Glutamatergic neuron (in vitro differentiated cells): Measurements from ENCODE around the gene TP53BP2. TPM values are rescaled to one million over a fixed set of nuclear protein-coding genes. Genes with fewer than 3 reads are reported as not detected.

Source experiments
- DNase-seq: peaks from one replicate; pipeline ENCODE4 v3.0.0; 2022
- H3K27ac Mint-ChIP-seq: one replicate; pipeline ENCODE4 v1.8.0; 2020; ENCODE audit warnings: mild to moderate bottlenecking, mixed read lengths, inconsistent platforms; ENCODE audit not compliant: unreplicated experiment
- H3K27me3 Mint-ChIP-seq: one replicate; pipeline ENCODE4 v1.8.0; 2020; ENCODE audit warnings: mild to moderate bottlenecking, moderate library complexity, mixed read lengths, inconsistent platforms; ENCODE audit not compliant: unreplicated experiment
- H3K36me3 Mint-ChIP-seq: one replicate; pipeline ENCODE4 v1.8.0; 2020; ENCODE audit warnings: mild to moderate bottlenecking, mixed read lengths, inconsistent platforms; ENCODE audit not compliant: unreplicated experiment
- H3K4me1 Mint-ChIP-seq: one replicate; pipeline ENCODE4 v1.8.0; 2020; ENCODE audit warnings: mild to moderate bottlenecking, low read depth, mixed read lengths, inconsistent platforms; ENCODE audit not compliant: unreplicated experiment
- H3K4me3 Mint-ChIP-seq: one replicate; pipeline ENCODE4 v1.8.0; 2020; ENCODE audit warnings: mild to moderate bottlenecking, mixed read lengths, inconsistent platforms; ENCODE audit not compliant: unreplicated experiment
- H3K9me3 Mint-ChIP-seq: one replicate; pipeline ENCODE4 v1.8.0; 2020; ENCODE audit warnings: mild to moderate bottlenecking, moderate library complexity, mixed read lengths, inconsistent platforms; ENCODE audit not compliant: unreplicated experiment
- total RNA-seq: library from RNA; stranded (reverse); fragmentation: NEBNext Ultra II Directional; extraction: Animal tissue kit (Norgen Biotek cat#: 25700); gene quantifications from one replicate; pipeline ENCODE4 v1.2.1, GENCODE V29; 2021; ENCODE audit not compliant: unreplicated experiment
- TF ChIP-seq, protein P1 (sequence below): fragments of 200-600 bp; sonication (generic); IDR thresholded peaks from one replicate; pipeline ENCODE4 v1.5.0; 2021; ENCODE audit not compliant: partially characterized antibody, unreplicated experiment

The TP53BP2 gene
- total RNA-seq, 1 donor from 2014 or later = 50.7 TPM

DNA sequence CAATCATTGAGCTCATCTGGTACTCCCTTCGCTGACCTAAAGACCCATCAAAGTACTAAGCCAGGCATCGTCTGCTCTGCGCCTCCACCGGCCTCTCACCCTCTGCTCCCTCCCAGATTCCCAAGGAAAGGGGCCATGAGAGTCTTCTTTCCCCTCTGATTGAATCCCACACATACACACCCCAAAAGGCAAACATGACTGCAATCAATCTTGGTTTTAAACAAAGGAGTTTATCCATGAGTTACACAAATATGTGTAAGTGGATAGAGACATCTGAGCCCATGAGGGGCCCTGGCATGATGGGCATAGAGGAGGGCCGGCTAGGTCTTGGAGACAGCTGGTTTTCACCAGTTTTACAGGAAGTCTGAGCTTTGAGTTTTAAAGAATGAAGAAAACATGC, 82.5 kb downstream of the TP53BP2 start:
- Mint-ChIP-seq H3K9me3 (peaks cover 4% of the 10 kb centered on the region), H3K27ac (no peak overlapping the region), H3K4me3 (no peak overlapping the region), H3K4me1 (no peaks in the 10 kb centered on the region), H3K27me3 (no peaks in the 10 kb centered on the region), H3K36me3 (no peaks in the 10 kb centered on the region)
- DNase-seq = no peak
- TF ChIP-seq, protein P1, sequence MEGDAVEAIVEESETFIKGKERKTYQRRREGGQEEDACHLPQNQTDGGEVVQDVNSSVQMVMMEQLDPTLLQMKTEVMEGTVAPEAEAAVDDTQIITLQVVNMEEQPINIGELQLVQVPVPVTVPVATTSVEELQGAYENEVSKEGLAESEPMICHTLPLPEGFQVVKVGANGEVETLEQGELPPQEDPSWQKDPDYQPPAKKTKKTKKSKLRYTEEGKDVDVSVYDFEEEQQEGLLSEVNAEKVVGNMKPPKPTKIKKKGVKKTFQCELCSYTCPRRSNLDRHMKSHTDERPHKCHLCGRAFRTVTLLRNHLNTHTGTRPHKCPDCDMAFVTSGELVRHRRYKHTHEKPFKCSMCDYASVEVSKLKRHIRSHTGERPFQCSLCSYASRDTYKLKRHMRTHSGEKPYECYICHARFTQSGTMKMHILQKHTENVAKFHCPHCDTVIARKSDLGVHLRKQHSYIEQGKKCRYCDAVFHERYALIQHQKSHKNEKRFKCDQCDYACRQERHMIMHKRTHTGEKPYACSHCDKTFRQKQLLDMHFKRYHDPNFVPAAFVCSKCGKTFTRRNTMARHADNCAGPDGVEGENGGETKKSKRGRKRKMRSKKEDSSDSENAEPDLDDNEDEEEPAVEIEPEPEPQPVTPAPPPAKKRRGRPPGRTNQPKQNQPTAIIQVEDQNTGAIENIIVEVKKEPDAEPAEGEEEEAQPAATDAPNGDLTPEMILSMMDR = no peak

- DNase-seq = no peak
- Mint-ChIP-seq H3K4me3 (no peak overlapping the region), H3K9me3 (peaks cover 4% of the 10 kb centered on the region), H3K27ac (no peak overlapping the region), H3K27me3 (no peaks in the 10 kb centered on the region), H3K4me1 (no peaks in the 10 kb centered on the region), H3K36me3 (no peaks in the 10 kb centered on the region)
- TF ChIP-seq, protein P1 = no peak
Observed at GRCh38 chr1:223761411-223761810, 84.3 kb downstream of the TP53BP2 start.

- Mint-ChIP-seq H3K4me1 (no peaks in the 10 kb centered on the region), H3K27me3 (no peaks in the 10 kb centered on the region), H3K4me3 (no peak overlapping the region), H3K9me3 (no peaks in the 10 kb centered on the region), H3K36me3 (no peaks in the 10 kb centered on the region), H3K27ac (no peak overlapping the region)
- TF ChIP-seq, protein P1 = no peak
- DNase-seq = no peak
Observed at GRCh38 chr1:223760833-223761232, 84.9 kb downstream of the TP53BP2 start.

GRCh38 chr1:223759273-223759672, 86.5 kb downstream of the TP53BP2 start:
- Mint-ChIP-seq H3K27me3 (no peaks in the 10 kb centered on the region), H3K27ac (no peak overlapping the region), H3K9me3 (no peaks in the 10 kb centered on the region), H3K36me3 (no peaks in the 10 kb centered on the region), H3K4me1 (no peaks in the 10 kb centered on the region), H3K4me3 (no peak overlapping the region)
- TF ChIP-seq, protein P1 = no peak
- no peak for DNase-seq

DNA sequence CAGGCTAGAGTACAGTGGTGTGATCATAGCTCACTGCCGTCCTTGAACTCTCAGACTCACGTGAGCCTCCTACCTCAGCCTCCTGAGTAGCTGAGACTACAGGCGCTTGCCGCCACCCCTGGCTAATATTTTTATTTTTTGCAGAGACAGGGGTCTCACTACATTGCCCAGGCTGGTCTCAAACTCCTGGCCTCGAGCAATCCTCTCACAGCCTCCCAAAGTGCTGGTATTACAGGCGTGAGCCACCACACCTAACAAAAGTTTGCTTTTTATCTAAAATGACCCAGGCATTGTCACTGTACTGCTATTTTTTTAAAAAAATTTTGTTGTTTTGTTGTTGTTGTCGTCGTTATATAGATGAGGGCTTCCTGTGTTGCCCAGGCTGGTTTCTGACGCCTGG, 87.0 kb downstream of the TP53BP2 start:
- H3K27ac Mint-ChIP-seq = no peak overlapping the region
- no peaks in the 10 kb centered on the region for H3K4me1 Mint-ChIP-seq
- H3K36me3 Mint-ChIP-seq = no peaks in the 10 kb centered on the region
- no peak for DNase-seq
- H3K27me3 Mint-ChIP-seq = no peaks in the 10 kb centered on the region
- TF ChIP-seq, protein P1 = no peak
- no peaks in the 10 kb centered on the region for H3K9me3 Mint-ChIP-seq
- H3K4me3 Mint-ChIP-seq = no peak overlapping the region
